ENCODE data around the gene PGM3.

PGM3 gene

DNA sequence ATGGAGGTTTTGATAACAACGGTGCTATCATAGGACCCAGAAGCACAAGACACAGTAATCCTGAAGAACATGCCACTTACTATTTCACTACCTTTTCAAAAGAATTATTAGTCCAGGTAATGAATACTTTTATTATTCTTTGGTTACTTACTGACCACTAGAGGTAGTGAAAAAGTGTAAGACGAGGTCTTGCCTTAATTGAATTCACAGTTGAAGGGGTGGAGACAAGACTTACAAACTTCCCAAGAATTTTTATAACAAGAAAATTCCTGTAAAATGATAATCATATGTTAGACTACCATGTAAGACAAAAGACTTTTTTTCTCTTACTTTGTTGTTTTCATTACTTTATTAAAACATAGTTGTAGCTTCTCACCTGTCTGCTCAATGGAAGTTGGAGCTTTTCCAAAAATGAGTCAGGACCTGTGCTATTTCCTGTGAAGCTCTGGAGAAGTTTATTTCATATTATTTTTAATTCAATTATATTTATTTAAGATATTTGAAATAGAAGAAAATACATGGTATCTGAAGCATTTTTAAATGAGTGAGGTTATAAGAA lies 73.2 kb downstream of the PGM3 start:
- DNase-seq (ENCODE audit: low read depth, low spot score) = no peak

DNA sequence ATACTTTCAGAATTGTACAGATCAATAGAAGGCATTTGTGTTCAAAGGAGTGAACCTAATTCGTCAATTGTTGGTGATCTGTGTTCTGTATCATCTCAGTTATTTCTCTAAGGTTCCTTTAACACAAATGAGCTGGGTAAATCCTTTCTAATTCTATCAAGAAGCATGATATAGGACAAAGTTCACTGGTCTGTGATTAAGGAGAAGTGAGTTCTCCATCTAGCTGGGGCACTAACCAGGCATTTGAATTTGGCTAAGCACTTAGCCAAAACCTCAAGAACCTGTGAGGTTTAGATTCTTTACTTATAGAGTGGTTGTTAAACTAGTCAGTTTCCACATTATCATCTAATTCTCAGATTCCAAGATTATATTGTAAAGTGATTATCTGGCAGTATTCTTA lies 75.3 kb downstream of the PGM3 start:
- DNase-seq (ENCODE audit: low read depth, low spot score) = no peak
